ENCODE results near the gene TPM4.

Gene TPM4

DNA sequence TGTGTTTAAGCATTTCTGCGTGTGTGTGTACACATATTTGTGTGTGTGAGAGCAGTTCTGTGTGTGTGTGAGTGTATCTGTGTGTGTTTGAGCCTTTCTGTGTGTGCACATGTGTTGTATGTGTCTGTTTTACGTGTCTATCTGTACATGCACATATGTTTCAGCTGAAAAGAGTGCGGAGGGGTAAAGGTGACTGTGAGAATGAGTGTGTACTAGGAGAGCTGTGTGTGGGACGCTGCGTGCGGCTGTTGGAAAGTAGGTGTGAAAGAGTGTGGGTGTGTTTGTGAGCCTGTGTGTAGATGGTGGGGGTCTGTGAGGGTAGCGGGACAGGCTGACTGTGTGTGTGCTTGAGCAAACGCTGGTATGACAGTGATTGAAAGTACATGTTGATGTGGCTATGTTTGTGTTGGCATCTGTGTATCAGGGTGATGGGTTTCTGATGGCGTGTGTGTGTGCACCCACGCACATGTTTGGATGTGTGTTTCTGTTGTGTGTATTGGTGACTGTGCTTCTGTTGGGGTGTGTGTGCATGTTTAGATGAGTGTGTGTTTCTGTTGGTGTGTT is 7.5 kb upstream of the TPM4 start:
- Mint-ChIP-seq H3K27me3 (no peaks in the 10 kb centered on the region), H3K9me3 (no peaks in the 10 kb centered on the region), H3K36me3 (ENCODE audit: insufficient read depth) (peaks cover 2% of the 10 kb centered on the region), H3K4me1 (peaks cover 15% of the 10 kb centered on the region), H3K27ac (ENCODE audit: low read depth) (no peak overlapping the region), H3K4me3 (no peak overlapping the region)
- ATAC-seq (replicated peaks; ENCODE audit: extremely low read depth, poor library complexity, severe bottlenecking): no peak
- no peak for DNase-seq (ENCODE audit: low spot score in 2 of 2)

DNA sequence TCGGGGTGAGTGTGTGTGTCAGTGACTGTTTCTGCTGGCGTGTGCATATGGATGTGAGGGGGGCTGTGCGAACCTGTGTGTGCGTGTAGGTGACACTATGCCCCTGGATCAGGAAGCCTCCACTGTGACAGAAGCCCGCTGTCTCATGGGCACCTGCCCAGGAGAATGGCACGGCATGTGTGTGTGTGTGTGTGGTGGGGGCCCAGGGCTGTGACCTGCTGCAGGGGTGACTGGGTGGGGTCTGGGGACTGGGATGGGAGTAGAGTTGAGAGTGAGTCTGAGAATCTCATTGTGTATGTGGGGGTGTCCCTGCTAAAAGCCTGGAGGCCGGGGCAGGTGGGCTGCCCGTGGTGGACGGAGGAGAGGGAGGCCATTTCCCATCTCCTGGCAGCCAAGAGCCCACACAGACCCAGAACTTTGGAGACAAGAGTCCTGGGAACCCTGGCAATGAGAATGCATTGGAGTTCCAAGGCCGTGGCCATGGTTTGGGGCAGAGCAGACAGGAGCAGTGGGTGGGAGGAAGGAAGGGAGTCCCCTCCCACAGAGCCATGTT is 6.4 kb upstream of the TPM4 start:
- Mint-ChIP-seq H3K36me3 (ENCODE audit: insufficient read depth) (no peaks in the 10 kb centered on the region), H3K4me3 (peak overlapping the region; percentile 29), H3K27me3 (no peaks in the 10 kb centered on the region), H3K27ac (ENCODE audit: low read depth) (no peak overlapping the region), H3K9me3 (no peaks in the 10 kb centered on the region), H3K4me1 (peaks cover 23% of the 10 kb centered on the region)
- ATAC-seq (replicated peaks; ENCODE audit: extremely low read depth, poor library complexity, severe bottlenecking) (peak; percentile 2), DNase-seq (ENCODE audit: low spot score in 2 of 2) (no peak)

DNA sequence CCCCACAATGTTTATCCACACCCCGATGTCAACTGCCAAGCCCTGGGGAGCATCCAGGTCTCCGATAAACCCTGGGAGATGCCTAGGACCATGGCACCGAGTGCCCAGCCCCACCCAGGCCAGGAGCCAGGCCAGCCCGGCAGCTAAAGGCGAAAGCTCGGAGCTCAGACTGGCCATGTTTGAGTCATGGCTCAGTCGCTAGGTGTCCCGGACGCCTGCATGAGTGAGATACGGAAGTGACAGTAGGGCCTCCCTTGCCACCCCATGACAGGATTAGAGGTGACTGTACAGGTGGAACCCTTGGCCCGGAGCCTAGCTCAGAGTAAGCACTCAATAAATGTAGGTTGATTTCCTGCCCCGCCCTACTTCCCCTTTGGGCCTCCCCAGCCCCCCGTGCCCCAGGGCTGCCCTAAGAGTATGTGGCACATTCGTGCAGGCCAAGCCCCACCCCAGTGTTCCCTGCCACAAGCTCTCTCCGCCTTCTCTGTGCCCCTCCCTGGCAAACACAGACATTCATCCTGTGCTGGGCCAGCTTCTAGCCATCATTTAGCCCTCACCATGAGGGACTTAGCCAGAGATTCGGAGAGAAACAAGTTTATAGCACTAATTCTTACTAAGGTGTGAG is 5.8 kb upstream of the TPM4 start:
- ATAC-seq (replicated peaks; ENCODE audit: extremely low read depth, poor library complexity, severe bottlenecking): peak; percentile 99
- Mint-ChIP-seq H3K4me1 (peaks cover 29% of the 10 kb centered on the region), H3K27ac (ENCODE audit: low read depth) (no peak overlapping the region), H3K9me3 (no peaks in the 10 kb centered on the region), H3K36me3 (ENCODE audit: insufficient read depth) (peaks cover 2% of the 10 kb centered on the region), H3K27me3 (no peaks in the 10 kb centered on the region), H3K4me3 (peak overlapping the region; percentile 29)
- DNase-seq (ENCODE audit: low spot score in 2 of 2): peak; percentile 59 to 83

DNA sequence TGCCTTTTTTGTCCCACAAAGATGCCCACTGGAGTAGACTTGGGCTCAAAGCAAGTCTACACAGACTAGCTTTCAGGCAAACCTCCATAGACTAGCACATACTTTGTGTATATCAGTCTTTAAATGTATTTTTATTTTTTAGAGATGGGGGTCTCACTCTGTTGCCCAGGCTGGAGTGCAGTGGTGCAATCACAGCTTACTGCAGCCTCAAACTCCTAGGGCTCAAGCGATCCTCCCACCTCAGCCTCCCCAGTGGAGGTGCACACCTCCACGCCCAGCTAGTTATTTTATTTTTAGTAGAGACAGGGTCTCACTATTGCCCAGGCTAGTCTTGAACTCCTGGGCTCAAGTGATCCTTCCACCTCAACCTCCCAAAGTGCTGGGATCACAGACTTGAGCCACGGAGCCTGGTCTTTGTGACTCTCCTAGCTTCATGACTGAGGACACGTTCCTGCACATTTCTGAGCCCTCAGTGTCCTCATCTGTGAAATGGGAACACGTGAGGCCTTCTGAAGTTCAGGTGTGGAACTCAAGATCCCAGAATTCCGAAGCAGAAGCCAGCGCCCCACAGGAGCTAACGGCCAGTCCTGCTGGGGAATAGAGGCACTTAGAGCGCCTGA is 5.1 kb upstream of the TPM4 start:
- Mint-ChIP-seq H3K27me3 (no peaks in the 10 kb centered on the region), H3K4me3 (no peak overlapping the region), H3K27ac (ENCODE audit: low read depth) (no peak overlapping the region), H3K36me3 (ENCODE audit: insufficient read depth) (peaks cover 3% of the 10 kb centered on the region), H3K4me1 (peaks cover 33% of the 10 kb centered on the region), H3K9me3 (no peaks in the 10 kb centered on the region)
- ATAC-seq (replicated peaks; ENCODE audit: extremely low read depth, poor library complexity, severe bottlenecking) (peak; percentile 3), DNase-seq (ENCODE audit: low spot score in 2 of 2) (no peak)

DNA sequence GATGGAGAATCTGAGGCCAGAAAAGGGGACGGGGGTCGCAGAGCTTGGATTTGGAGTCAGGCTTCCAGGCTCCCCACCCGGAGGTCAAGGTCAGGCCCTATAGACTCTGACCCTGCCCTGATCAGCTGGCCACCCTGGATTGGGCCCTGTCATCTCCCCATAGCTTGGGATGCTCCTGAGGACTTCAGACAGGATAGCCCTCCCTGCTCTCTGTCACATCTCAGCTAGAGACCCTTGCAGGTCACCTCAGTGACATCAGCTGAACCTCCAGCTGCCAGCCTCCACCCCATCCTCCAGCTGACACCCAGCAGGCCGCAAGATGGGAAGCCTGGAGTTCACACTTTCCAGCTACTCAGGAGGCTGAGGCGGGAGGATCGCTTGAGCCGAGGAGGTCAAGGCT is 2.8 kb upstream of the TPM4 start:
- H3K4me1 Mint-ChIP-seq: peaks cover 35% of the 10 kb centered on the region
- ATAC-seq (replicated peaks; ENCODE audit: extremely low read depth, poor library complexity, severe bottlenecking) (no peak), DNase-seq (ENCODE audit: low spot score in 2 of 2) (no peak)
- peaks cover 6% of the 10 kb centered on the region for H3K36me3 Mint-ChIP-seq (ENCODE audit: insufficient read depth)
- no peak overlapping the region for H3K4me3 Mint-ChIP-seq
- no peaks in the 10 kb centered on the region for H3K27me3 Mint-ChIP-seq
- H3K27ac Mint-ChIP-seq (ENCODE audit: low read depth): peak overlapping the region; percentile 32
- H3K9me3 Mint-ChIP-seq: no peaks in the 10 kb centered on the region

DNA sequence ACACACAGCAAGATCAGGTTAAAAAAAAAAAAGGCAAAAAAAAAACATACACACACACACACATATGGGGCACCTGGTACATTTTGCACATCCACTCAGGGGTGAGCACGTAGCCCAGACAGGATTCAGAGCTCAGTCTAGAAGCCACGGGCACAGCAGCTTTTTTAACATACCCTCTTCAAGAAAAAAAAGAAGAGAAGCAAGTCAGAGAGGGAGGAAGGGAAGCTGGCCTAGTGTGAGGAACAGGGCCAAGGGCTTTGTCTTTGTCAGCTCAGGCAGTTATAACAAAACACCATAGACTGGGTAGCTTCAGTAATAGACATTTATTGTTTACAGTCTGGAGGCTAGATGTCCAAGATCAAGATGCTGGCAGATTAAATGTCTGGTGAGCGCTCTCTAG is 2.3 kb upstream of the TPM4 start:
- Mint-ChIP-seq H3K36me3 (ENCODE audit: insufficient read depth) (peaks cover 10% of the 10 kb centered on the region), H3K27me3 (no peaks in the 10 kb centered on the region)
- ATAC-seq (replicated peaks; ENCODE audit: extremely low read depth, poor library complexity, severe bottlenecking): no peak

DNA sequence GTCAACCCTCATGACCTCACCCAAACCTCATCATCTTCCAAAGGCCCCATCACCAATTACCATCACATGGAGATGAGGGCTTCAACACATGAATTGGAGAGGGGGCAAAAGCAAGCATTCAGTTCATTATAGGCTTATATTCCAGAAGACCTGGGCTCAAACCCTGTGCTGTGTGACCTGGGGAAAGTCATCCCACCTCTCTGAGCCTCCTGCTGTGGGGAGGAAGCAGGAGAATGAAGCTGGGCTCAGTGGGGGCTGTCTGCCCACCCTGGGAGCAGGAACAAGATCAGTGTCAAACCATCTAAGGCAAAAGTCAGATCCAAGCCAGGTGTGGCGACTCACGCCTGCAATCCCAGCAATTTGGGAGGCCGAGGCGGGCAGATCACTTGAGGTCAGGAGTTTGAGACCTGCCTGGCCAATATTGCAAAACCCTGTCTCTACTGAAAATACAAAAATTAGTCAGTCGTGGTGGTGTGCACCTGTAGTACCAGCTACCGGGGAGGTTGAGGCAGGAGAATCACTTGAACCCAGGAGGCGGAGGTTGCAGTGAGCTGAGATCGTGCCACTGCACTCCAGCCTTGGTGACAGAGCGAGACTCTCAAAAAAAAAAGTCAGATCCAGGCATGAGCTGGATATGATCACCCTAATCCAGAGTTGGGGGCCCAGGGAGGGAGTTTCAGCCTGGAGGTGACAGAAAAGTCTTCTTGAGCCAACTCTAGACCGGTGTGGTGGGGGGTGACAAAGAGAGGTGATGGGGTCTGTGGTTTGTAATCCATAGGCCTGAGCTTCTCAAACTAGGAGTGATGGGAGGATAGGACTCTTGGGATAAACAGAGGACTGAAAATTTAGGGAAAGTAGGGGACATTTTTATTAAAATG is 1.6 kb upstream of the TPM4 start:
- Mint-ChIP-seq H3K27me3 (no peaks in the 10 kb centered on the region), H3K4me3 (peak overlapping the region; percentile 78), H3K9me3 (no peaks in the 10 kb centered on the region), H3K27ac (ENCODE audit: low read depth) (peak overlapping the region; percentile 85), H3K4me1 (peaks cover 48% of the 10 kb centered on the region), H3K36me3 (ENCODE audit: insufficient read depth) (peaks cover 13% of the 10 kb centered on the region)
- no peak for ATAC-seq (replicated peaks; ENCODE audit: extremely low read depth, poor library complexity, severe bottlenecking)
- DNase-seq (ENCODE audit: low spot score in 2 of 2): no peak

More for the DNA sequence above, 2.3 kb upstream of the TPM4 start:
- Mint-ChIP-seq H3K4me1 (peaks cover 40% of the 10 kb centered on the region), H3K9me3 (no peaks in the 10 kb centered on the region), H3K27ac (ENCODE audit: low read depth) (peak overlapping the region; percentile 32), H3K4me3 (no peak overlapping the region)
- DNase-seq (ENCODE audit: low spot score in 2 of 2): no peak

DNA sequence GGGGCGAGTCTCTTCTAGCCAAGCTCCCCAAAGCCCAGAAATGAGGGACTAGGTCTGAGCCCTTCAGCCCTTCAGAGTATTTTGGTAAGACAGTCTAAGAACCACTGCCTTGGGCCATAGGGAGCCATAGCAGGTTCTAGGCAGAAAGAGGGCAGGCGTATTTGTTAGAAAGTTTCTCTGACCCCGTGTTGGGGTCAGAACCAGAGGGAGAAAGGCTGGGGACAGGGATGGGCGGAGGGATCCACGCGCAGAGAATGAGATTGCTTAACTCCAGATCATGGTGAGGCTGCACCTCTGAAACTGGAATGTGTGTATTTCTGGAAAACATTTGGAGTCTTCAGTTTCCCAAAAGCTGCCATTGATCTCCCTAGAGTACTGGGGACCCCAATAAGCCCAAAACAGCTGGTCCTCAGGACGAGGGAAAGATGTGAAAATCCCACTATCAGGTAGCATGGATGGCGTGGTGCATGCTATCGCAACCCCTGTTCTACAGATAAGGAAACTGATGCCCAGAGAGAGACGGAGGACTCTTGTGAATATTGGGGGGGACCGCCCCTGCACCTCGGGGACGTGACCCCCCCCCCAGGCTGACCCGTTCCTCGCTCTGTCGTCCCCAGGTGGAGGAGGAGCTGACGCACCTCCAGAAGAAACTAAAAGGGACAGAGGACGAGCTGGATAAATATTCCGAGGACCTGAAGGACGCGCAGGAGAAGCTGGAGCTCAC is 703 bp upstream of the TPM4 start:
- Mint-ChIP-seq H3K9me3 (no peaks in the 10 kb centered on the region), H3K27me3 (no peaks in the 10 kb centered on the region), H3K4me3 (peak overlapping the region; percentile 78), H3K36me3 (ENCODE audit: insufficient read depth) (peaks cover 19% of the 10 kb centered on the region), H3K27ac (ENCODE audit: low read depth) (peak overlapping the region; percentile 85), H3K4me1 (peaks cover 52% of the 10 kb centered on the region)
- ATAC-seq (replicated peaks; ENCODE audit: extremely low read depth, poor library complexity, severe bottlenecking) (no peak), DNase-seq (ENCODE audit: low spot score in 2 of 2) (no peak)

DNA sequence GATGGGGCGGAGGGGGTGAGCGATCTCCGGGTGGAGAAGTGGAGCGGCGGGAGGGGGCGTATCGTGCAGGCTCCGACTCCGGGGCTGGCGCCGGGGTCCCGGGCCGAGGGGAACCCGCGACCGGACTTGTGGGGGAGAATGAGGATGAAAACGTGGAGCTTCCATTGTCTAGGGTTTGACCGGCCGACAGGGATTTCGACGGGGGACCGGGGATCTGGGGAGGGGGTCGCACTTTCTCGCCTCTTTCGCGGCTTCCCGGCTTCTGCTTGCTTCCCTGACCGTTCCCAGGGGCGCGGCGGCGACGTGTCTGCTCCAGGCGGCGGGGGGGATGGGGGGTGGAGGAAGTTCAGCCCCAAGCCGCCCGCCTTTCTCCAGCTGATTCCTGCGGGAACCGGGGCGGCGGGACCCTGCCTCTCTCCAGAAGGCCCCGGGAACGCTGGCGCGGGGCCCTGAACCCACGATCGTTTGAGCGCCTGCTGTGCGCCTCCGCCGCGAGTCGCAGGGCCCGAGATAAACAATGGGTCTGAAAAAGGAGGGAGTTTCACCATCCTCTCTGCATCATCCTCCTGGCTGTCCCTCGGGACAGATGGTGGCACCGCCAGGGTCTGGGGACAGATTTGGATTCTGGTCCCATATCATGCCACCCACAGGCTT is 790 bp downstream of the TPM4 start:
- Mint-ChIP-seq H3K27ac (ENCODE audit: low read depth) (peak overlapping the region; percentile 89), H3K27me3 (no peaks in the 10 kb centered on the region), H3K4me3 (peak overlapping the region; percentile 78), H3K9me3 (no peaks in the 10 kb centered on the region), H3K36me3 (ENCODE audit: insufficient read depth) (peaks cover 28% of the 10 kb centered on the region), H3K4me1 (peaks cover 59% of the 10 kb centered on the region)
- ATAC-seq (replicated peaks; ENCODE audit: extremely low read depth, poor library complexity, severe bottlenecking) (no peak), DNase-seq (ENCODE audit: low spot score in 2 of 2) (no peak)

DNA sequence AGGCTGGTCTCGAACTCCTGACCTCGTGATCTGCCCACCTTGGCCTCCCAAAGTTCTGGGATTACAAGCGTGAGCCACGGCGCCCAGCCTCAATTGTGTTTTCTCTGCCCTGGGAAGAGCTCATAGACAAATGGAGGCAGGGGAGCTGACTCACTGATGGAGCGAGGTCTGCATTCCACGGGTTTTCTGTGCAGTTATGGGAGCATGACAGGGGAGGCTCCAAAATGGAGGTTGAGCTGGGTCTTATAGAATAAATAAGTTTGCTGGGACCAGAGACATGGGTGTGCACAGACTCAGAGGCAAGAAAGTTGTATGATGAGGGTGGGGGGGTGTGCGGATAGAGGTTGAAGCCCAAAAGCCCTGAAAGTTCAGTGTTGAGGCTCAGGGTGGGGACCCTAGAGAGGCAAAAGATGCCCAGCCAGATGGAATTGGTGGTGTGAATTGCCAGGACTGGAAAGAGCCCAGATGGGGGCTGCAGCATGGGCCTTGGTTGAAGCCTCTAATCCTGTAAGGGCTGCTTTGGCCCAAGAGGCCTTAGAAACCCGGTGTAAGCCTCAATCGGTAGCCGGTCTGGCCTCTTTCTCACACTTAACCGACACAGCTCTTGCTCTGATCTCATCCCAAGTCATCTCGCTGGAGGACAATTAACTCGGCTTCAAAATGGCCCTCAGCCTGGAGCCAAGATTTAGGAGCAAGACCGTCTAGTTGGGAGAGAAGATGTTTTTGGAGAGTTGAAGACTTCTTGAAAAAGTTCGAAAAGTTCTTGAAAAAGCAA is 1.9 kb downstream of the TPM4 start:
- Mint-ChIP-seq H3K27ac (ENCODE audit: low read depth) (peak overlapping the region; percentile 89), H3K4me3 (peak overlapping the region; percentile 78), H3K27me3 (no peaks in the 10 kb centered on the region), H3K4me1 (peaks cover 59% of the 10 kb centered on the region), H3K36me3 (ENCODE audit: insufficient read depth) (peaks cover 37% of the 10 kb centered on the region), H3K9me3 (no peaks in the 10 kb centered on the region)
- DNase-seq (ENCODE audit: low spot score in 2 of 2) (no peak), ATAC-seq (replicated peaks; ENCODE audit: extremely low read depth, poor library complexity, severe bottlenecking) (no peak)
